H1 (cell line): ENCODE data around the gene SLC7A14. TPM values are rescaled to one million over a fixed set of nuclear protein-coding genes. Genes with fewer than 3 reads are reported as not detected.

Experiments used
- ATF3 ChIP-seq: IDR thresholded peaks from 2 replicates; pipeline ENCODE4 v1.6.1; 2011; ENCODE audit warnings: low read depth, mild to moderate bottlenecking, low read length; ENCODE audit not compliant: insufficient read depth
- CTBP2 ChIP-seq: IDR thresholded peaks from 2 replicates; pipeline ENCODE4 v1.7.0; 2011; ENCODE audit warnings: borderline replicate concordance, mild to moderate bottlenecking, moderate library complexity, mixed read lengths, low read length; ENCODE audit not compliant: insufficient read depth, insufficient read length
- polyA plus RNA-seq, 7 experiments: library from polyadenylated mRNA; depleted of rRNA in 3 of 7; stranded (reverse) in 5 of 7; unstranded in 2 of 7; fragments of >200 nt in 5 of 7; fragments of 200-250 nt in 2 of 7; gene quantifications; 1 replicate in 5 of 7; 2 replicates in 1 of 7; 4 replicates in 1 of 7; pipeline versions ENCODE4 v1.2.1 to v1.2.3, GENCODE V29; 2011 to 2013; ENCODE audit warnings: missing spikeins in 2 of 7, mixed read lengths in 2 of 7
- total RNA-seq: library from RNA; stranded (reverse); fragmentation: NEBNext Ultra II Directional; extraction: Animal tissue kit (Norgen Biotek cat#: 25700); gene quantifications from 2 replicates; pipeline ENCODE4 v1.2.1, GENCODE V29; 2021
- TF ChIP-seq, protein P1 (sequence below): fragments of 300-600 bp; sonication (generic); IDR thresholded peaks from 2 replicates; pipeline ENCODE4 v1.7.1; 2012; ENCODE audit warnings: low read length, moderate library complexity, mild to moderate bottlenecking, inconsistent platforms; ENCODE audit not compliant: insufficient replicate concordance

The SLC7A14 gene
- total and polyA plus RNA-seq, 2 of the 8 experiments (the other 6 are each of a cell fraction or from before 2014, with no cell fraction given): 0.21 to 0.95 TPM

DNA sequence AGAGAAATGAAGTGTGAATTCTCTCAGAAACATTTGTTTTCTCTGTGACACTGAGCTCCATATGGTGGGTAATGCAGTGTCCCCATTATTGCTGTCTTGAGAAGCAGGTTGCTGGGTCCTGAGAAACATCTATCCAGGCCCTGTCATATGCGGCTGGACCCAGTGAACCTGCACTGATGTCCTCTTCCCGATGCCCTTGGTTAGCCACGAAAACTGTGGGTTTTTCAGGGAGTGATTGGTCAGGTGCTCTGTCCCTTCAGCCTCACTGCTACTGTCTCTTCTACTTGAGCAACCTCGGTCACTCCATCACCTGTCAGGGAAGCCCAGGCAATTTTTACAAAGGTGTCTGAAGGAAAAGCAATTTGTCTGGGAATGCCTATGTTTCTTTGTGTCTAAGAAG, 77.0 kb downstream of the SLC7A14 start (continued):
- no peak for TF ChIP-seq CTBP2
- TF ChIP-seq, protein P1, sequence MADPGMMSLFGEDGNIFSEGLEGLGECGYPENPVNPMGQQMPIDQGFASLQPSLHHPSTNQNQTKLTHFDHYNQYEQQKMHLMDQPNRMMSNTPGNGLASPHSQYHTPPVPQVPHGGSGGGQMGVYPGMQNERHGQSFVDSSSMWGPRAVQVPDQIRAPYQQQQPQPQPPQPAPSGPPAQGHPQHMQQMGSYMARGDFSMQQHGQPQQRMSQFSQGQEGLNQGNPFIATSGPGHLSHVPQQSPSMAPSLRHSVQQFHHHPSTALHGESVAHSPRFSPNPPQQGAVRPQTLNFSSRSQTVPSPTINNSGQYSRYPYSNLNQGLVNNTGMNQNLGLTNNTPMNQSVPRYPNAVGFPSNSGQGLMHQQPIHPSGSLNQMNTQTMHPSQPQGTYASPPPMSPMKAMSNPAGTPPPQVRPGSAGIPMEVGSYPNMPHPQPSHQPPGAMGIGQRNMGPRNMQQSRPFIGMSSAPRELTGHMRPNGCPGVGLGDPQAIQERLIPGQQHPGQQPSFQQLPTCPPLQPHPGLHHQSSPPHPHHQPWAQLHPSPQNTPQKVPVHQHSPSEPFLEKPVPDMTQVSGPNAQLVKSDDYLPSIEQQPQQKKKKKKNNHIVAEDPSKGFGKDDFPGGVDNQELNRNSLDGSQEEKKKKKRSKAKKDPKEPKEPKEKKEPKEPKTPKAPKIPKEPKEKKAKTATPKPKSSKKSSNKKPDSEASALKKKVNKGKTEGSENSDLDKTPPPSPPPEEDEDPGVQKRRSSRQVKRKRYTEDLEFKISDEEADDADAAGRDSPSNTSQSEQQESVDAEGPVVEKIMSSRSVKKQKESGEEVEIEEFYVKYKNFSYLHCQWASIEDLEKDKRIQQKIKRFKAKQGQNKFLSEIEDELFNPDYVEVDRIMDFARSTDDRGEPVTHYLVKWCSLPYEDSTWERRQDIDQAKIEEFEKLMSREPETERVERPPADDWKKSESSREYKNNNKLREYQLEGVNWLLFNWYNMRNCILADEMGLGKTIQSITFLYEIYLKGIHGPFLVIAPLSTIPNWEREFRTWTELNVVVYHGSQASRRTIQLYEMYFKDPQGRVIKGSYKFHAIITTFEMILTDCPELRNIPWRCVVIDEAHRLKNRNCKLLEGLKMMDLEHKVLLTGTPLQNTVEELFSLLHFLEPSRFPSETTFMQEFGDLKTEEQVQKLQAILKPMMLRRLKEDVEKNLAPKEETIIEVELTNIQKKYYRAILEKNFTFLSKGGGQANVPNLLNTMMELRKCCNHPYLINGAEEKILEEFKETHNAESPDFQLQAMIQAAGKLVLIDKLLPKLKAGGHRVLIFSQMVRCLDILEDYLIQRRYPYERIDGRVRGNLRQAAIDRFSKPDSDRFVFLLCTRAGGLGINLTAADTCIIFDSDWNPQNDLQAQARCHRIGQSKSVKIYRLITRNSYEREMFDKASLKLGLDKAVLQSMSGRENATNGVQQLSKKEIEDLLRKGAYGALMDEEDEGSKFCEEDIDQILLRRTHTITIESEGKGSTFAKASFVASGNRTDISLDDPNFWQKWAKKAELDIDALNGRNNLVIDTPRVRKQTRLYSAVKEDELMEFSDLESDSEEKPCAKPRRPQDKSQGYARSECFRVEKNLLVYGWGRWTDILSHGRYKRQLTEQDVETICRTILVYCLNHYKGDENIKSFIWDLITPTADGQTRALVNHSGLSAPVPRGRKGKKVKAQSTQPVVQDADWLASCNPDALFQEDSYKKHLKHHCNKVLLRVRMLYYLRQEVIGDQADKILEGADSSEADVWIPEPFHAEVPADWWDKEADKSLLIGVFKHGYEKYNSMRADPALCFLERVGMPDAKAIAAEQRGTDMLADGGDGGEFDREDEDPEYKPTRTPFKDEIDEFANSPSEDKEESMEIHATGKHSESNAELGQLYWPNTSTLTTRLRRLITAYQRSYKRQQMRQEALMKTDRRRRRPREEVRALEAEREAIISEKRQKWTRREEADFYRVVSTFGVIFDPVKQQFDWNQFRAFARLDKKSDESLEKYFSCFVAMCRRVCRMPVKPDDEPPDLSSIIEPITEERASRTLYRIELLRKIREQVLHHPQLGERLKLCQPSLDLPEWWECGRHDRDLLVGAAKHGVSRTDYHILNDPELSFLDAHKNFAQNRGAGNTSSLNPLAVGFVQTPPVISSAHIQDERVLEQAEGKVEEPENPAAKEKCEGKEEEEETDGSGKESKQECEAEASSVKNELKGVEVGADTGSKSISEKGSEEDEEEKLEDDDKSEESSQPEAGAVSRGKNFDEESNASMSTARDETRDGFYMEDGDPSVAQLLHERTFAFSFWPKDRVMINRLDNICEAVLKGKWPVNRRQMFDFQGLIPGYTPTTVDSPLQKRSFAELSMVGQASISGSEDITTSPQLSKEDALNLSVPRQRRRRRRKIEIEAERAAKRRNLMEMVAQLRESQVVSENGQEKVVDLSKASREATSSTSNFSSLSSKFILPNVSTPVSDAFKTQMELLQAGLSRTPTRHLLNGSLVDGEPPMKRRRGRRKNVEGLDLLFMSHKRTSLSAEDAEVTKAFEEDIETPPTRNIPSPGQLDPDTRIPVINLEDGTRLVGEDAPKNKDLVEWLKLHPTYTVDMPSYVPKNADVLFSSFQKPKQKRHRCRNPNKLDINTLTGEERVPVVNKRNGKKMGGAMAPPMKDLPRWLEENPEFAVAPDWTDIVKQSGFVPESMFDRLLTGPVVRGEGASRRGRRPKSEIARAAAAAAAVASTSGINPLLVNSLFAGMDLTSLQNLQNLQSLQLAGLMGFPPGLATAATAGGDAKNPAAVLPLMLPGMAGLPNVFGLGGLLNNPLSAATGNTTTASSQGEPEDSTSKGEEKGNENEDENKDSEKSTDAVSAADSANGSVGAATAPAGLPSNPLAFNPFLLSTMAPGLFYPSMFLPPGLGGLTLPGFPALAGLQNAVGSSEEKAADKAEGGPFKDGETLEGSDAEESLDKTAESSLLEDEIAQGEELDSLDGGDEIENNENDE: no peak
- TF ChIP-seq ATF3: no peak
